Naive thymus-derived CD4-positive, alpha-beta T cell (primary cell): ENCODE measurements around the gene DLG2. TPM values are rescaled to one million over a fixed set of nuclear protein-coding genes. Genes with fewer than 3 reads are reported as not detected.
"Not testable (repeated sequence)": the region's sequence is repeated elsewhere in the genome, so short reads cannot be mapped to it uniquely, and the experiment has no call there.

Source experiments
- ATAC-seq: fragments of 150-1000 bp; cut with Tn5 transposase; 2 replicates; pipeline ENCODE4 v1.10.0; 2021; ENCODE audit warnings: mild to moderate bottlenecking, moderate library complexity
- CTCF ChIA-PET: fragments of 350-600 bp; sonication (Branson Sonifier 250); formaldehyde crosslinking; loops from one replicate; lab custom pipeline; 2021; ENCODE audit warnings: antibody characterized with exemption; lab: Charles Lee
- POLR2A ChIA-PET: fragments of 350-600 bp; sonication (Branson Sonifier 250); formaldehyde crosslinking; loops from one replicate; lab custom pipeline; 2021; ENCODE audit warnings: antibody characterized with exemption, inconsistent platforms; lab: Charles Lee
- DNase-seq, 9 donors: peaks; one replicate each; pipeline versions ENCODE4 v3.0.0 to v3.0.0-alpha.2; 2020 to 2022; ENCODE audit warnings: mixed read lengths in 1 of 9
- H3K27ac ChIP-seq: one replicate; pipeline ENCODE4 v1.7.0; 2013; ENCODE audit warnings: mild to moderate bottlenecking, low read depth, low read length, moderate library complexity
- H3K27me3 ChIP-seq, 2 donors: one replicate each; pipeline ENCODE4 v1.7.0; 2013; ENCODE audit warnings: low read length in 2 of 2, mild to moderate bottlenecking in 2 of 2, moderate library complexity in 2 of 2; ENCODE audit not compliant: control insufficient read depth in 2 of 2, insufficient read depth in 2 of 2
- H3K36me3 ChIP-seq, 3 experiments: 1 replicate in 2 of 3; 2 replicates in 1 of 3; pipeline ENCODE4 v1.7.0; 2013; ENCODE audit warnings: low read length in 3 of 3, mild to moderate bottlenecking in 3 of 3, moderate library complexity in 1 of 3; ENCODE audit not compliant: insufficient read depth in 3 of 3, control insufficient read depth in 2 of 3
- H3K4me1 ChIP-seq, 2 donors: one replicate each; pipeline ENCODE4 v1.7.0; 2013; ENCODE audit warnings: low read length in 2 of 2, mild to moderate bottlenecking in 2 of 2, moderate library complexity in 1 of 2; ENCODE audit not compliant: control insufficient read depth in 2 of 2, insufficient read depth in 2 of 2
- H3K4me3 ChIP-seq: 2 replicates; pipeline ENCODE4 v1.7.0; 2013; ENCODE audit warnings: mild to moderate bottlenecking, low read length
- H3K9me3 ChIP-seq, 3 experiments: 1 replicate in 2 of 3; 2 replicates in 1 of 3; pipeline ENCODE4 v1.7.0; 2013; ENCODE audit warnings: low read length in 3 of 3; ENCODE audit not compliant: control insufficient read depth in 2 of 3
- H3K27ac Mint-ChIP-seq, 9 donors: one replicate each; pipeline ENCODE4 v1.8.0; 2020 to 2022; ENCODE audit warnings: mixed read lengths in 9 of 9, mild to moderate bottlenecking in 8 of 9, moderate library complexity in 5 of 9, inconsistent platforms in 2 of 9
- H3K27me3 Mint-ChIP-seq, 5 donors: one replicate each; pipeline ENCODE4 v1.8.0; 2021 to 2022; ENCODE audit warnings: mixed read lengths in 5 of 5, mild to moderate bottlenecking in 1 of 5
- H3K36me3 Mint-ChIP-seq, 5 donors: one replicate each; pipeline ENCODE4 v1.8.0; 2020 to 2022; ENCODE audit warnings: mixed read lengths in 5 of 5, mild to moderate bottlenecking in 3 of 5, inconsistent platforms in 1 of 5
- H3K4me1 Mint-ChIP-seq, 7 donors: one replicate each; pipeline ENCODE4 v1.8.0; 2020 to 2022; ENCODE audit warnings: mixed read lengths in 7 of 7, mild to moderate bottlenecking in 3 of 7, inconsistent platforms in 1 of 7
- H3K4me3 Mint-ChIP-seq, 10 donors: one replicate each; pipeline ENCODE4 v1.8.0; 2020 to 2022; ENCODE audit warnings: mild to moderate bottlenecking in 10 of 10, mixed read lengths in 10 of 10, moderate library complexity in 6 of 10, inconsistent platforms in 2 of 10
- H3K9me3 Mint-ChIP-seq, 11 donors: one replicate each; pipeline ENCODE4 v1.8.0; 2020 to 2022; ENCODE audit warnings: mixed read lengths in 11 of 11, mild to moderate bottlenecking in 4 of 11, inconsistent platforms in 1 of 11, moderate library complexity in 1 of 11
- intact Hi-C, 2 donors: fragments of 100-400 bp; cut with micrococcal nuclease; formaldehyde crosslinking; loops; one replicate each; pipeline ENCODE4 v1.15.1; 2023
- polyA plus RNA-seq, 2 donors: library from polyadenylated mRNA; unstranded; fragments of 300-500 nt; fragmentation: Illumina TruSeq; gene quantifications; one replicate each; pipeline ENCODE4 v1.2.3, GENCODE V29; 2021
- total RNA-seq, 6 experiments: library from RNA in 5 of 6; stranded (reverse) in 5 of 6; gene quantifications; 1 replicate in 5 of 6; 2 replicates in 1 of 6; pipeline ENCODE4 v1.2.3 and lab custom pipeline; 2021 to 2026

DLG2 gene
- total and polyA plus RNA-seq, 7 experiments from 2014 or later = 0.64 to 6.1 (median 3.7) TPM

- Mint-ChIP-seq H3K4me3 (no peak overlapping the region), H3K4me1 (no peaks in the 10 kb centered on the region), H3K36me3 (no peaks in the 10 kb centered on the region), H3K27ac (no peak overlapping the region), H3K27me3 (no peaks in the 10 kb centered on the region), H3K9me3 (peaks cover 0 to 15% (median 4%) of the 10 kb centered on the region in 11 donors)
- Histone ChIP-seq H3K27ac (no peak overlapping the region), H3K9me3 (no peaks in the 10 kb centered on the region), H3K4me1 (no peaks in the 10 kb centered on the region), H3K36me3 (no peaks in the 10 kb centered on the region), H3K4me3 (no peak overlapping the region), H3K27me3 (no peaks in the 10 kb centered on the region)
- ChIA-PET POLR2A (no interaction called here), CTCF (interaction anchor here (0.6 kb wide), 1 partner anchor 411 kb away, joined by 3 read pairs; no protein-coding TSS in a partner anchor)
- intact Hi-C loops = no loop called here
- ATAC-seq = no peak
- no peak for DNase-seq
Measured at GRCh38 chr11:83427943-83428342, 2199.2 kb downstream of the DLG2 start.

- ChIA-PET POLR2A (no interaction called here), CTCF (no interaction called here)
- H3K4me1 ChIP-seq = no peaks in the 10 kb centered on the region
- ATAC-seq (no peak), DNase-seq (no peak)
- H3K4me3 Mint-ChIP-seq = no peak overlapping the region
- H3K9me3 ChIP-seq = no peaks in the 10 kb centered on the region
- H3K4me1 Mint-ChIP-seq = no peaks in the 10 kb centered on the region
- no peak overlapping the region for H3K27ac ChIP-seq
- H3K27me3 ChIP-seq = no peaks in the 10 kb centered on the region
- no peaks in the 10 kb centered on the region for H3K36me3 ChIP-seq
- peaks cover 0 to 3% (median 3%) of the 10 kb centered on the region in 5 donors for H3K36me3 Mint-ChIP-seq
- H3K27me3 Mint-ChIP-seq = no peaks in the 10 kb centered on the region
- no peak overlapping the region for H3K4me3 ChIP-seq
- H3K9me3 Mint-ChIP-seq = peaks cover 2 to 19% (median 7%) of the 10 kb centered on the region in 11 donors
- intact Hi-C loops = no loop called here
- no peak overlapping the region for H3K27ac Mint-ChIP-seq
Measured at GRCh38 chr11:83427501-83427900, 2199.6 kb downstream of the DLG2 start.

- H3K36me3 Mint-ChIP-seq = peaks cover 0 to 6% (median 5%) of the 10 kb centered on the region in 5 donors
- H3K27ac Mint-ChIP-seq = no peak overlapping the region
- no peak for ATAC-seq
- ChIA-PET CTCF (no interaction called here), POLR2A (no interaction called here)
- peaks cover 9 to 36% (median 21%) of the 10 kb centered on the region in 11 donors for H3K9me3 Mint-ChIP-seq
- no peak for DNase-seq
- intact Hi-C loops = no loop called here
- Histone ChIP-seq H3K27me3 (no peaks in the 10 kb centered on the region), H3K9me3 (no peaks in the 10 kb centered on the region), H3K36me3 (no peaks in the 10 kb centered on the region), H3K4me1 (no peaks in the 10 kb centered on the region), H3K4me3 (no peak overlapping the region), H3K27ac (no peak overlapping the region)
- H3K27me3 Mint-ChIP-seq = peaks cover 0 to 5% (median 0%) of the 10 kb centered on the region in 5 donors
- H3K4me3 Mint-ChIP-seq = no peak overlapping the region
- peaks cover 0 to 2% (median 0%) of the 10 kb centered on the region in 7 donors for H3K4me1 Mint-ChIP-seq
Measured at GRCh38 chr11:83425137-83425466, 2202.0 kb downstream of the DLG2 start.

GRCh38 chr11:83424376-83425136 is 2202.6 kb downstream of the DLG2 start:
- H3K4me1 ChIP-seq = no peaks in the 10 kb centered on the region
- ChIA-PET CTCF (no interaction called here), POLR2A (no interaction called here)
- peaks cover 0 to 2% (median 0%) of the 10 kb centered on the region in 7 donors for H3K4me1 Mint-ChIP-seq
- H3K27me3 ChIP-seq = no peaks in the 10 kb centered on the region
- peaks cover 0 to 6% (median 5%) of the 10 kb centered on the region in 5 donors for H3K36me3 Mint-ChIP-seq
- H3K9me3 Mint-ChIP-seq = peaks cover 9 to 36% (median 21%) of the 10 kb centered on the region in 11 donors
- H3K27me3 Mint-ChIP-seq = peaks cover 0 to 5% (median 0%) of the 10 kb centered on the region in 5 donors
- H3K36me3 ChIP-seq = no peaks in the 10 kb centered on the region
- H3K4me3 ChIP-seq = no peak overlapping the region
- no peak overlapping the region for H3K4me3 Mint-ChIP-seq
- ATAC-seq = no peak
- no peak overlapping the region for H3K27ac ChIP-seq
- DNase-seq = no peak
- H3K9me3 ChIP-seq = no peaks in the 10 kb centered on the region
- H3K27ac Mint-ChIP-seq = no peak overlapping the region
- intact Hi-C loops = no loop called here

- CTCF ChIA-PET, intact Hi-C loops, H3K4me1 ChIP-seq, H3K27ac ChIP-seq, H3K27me3 Mint-ChIP-seq, POLR2A ChIA-PET, H3K4me3 Mint-ChIP-seq, DNase-seq, H3K4me3 ChIP-seq, ATAC-seq, H3K36me3 ChIP-seq, H3K4me1 Mint-ChIP-seq, H3K36me3 Mint-ChIP-seq, H3K27me3 ChIP-seq, H3K27ac Mint-ChIP-seq, H3K9me3 ChIP-seq: not testable (repeated sequence)
- H3K9me3 Mint-ChIP-seq = peaks cover 9 to 36% (median 21%) of the 10 kb centered on the region in 11 donors
Measured at GRCh38 chr11:83422641-83423040, 2204.5 kb downstream of the DLG2 start.

- peaks cover 0 to 23% (median 6%) of the 10 kb centered on the region in 11 donors for H3K9me3 Mint-ChIP-seq
- no peak for ATAC-seq
- H3K4me1 Mint-ChIP-seq = peaks cover 0 to 2% (median 0%) of the 10 kb centered on the region in 7 donors
- DNase-seq = no peak
- Histone ChIP-seq H3K27me3 (no peaks in the 10 kb centered on the region), H3K4me1 (no peaks in the 10 kb centered on the region), H3K36me3 (no peaks in the 10 kb centered on the region), H3K4me3 (no peak overlapping the region), H3K27ac (no peak overlapping the region), H3K9me3 (no peaks in the 10 kb centered on the region)
- H3K36me3 Mint-ChIP-seq = no peaks in the 10 kb centered on the region
- H3K4me3 Mint-ChIP-seq = no peak overlapping the region
- H3K27me3 Mint-ChIP-seq = peaks cover 0 to 3% (median 0%) of the 10 kb centered on the region in 5 donors
- POLR2A ChIA-PET = no interaction called here
- H3K27ac Mint-ChIP-seq = no peak overlapping the region
- CTCF ChIA-PET = no interaction called here
- intact Hi-C loops = no loop called here
Measured at GRCh38 chr11:83410605-83411565, 2216.3 kb downstream of the DLG2 start.
